Adipocyte (in vitro differentiated cells): Measurements from ENCODE around the gene EEF2.

Experiments used
- DNase-seq: peaks from one replicate; pipeline ENCODE4 v3.0.0-alpha.2; 2015; ENCODE audit warnings: low read depth
- H3K27me3 ChIP-seq: replicated peaks from 2 replicates; pipeline ENCODE4 v1.7.0; 2013; ENCODE audit warnings: mild to moderate bottlenecking, low read length, moderate library complexity; ENCODE audit not compliant: control insufficient read depth, insufficient read depth
- H3K36me3 ChIP-seq: 2 replicates; pipeline ENCODE4 v1.7.0; 2013; ENCODE audit warnings: low read length, mild to moderate bottlenecking, moderate library complexity; ENCODE audit not compliant: control insufficient read depth, insufficient read depth, severe bottlenecking
- H3K4me1 ChIP-seq: 2 replicates; pipeline ENCODE4 v1.7.0; 2013; ENCODE audit warnings: mild to moderate bottlenecking, low read length, moderate library complexity; ENCODE audit not compliant: control insufficient read depth, insufficient read depth
- H3K4me3 ChIP-seq: 2 replicates; pipeline ENCODE4 v1.7.0; 2013; ENCODE audit warnings: mild to moderate bottlenecking, low read length, moderate library complexity
- H3K9ac ChIP-seq: 2 replicates; pipeline ENCODE4 v1.7.0; 2013; ENCODE audit warnings: mild to moderate bottlenecking, low read length, moderate library complexity
- H3K9me3 ChIP-seq: 2 replicates; pipeline ENCODE4 v1.7.0; 2013; ENCODE audit warnings: mild to moderate bottlenecking, low read length, moderate library complexity; ENCODE audit not compliant: control insufficient read depth

The EEF2 gene

GRCh38 chr19:3981373-3981735 lies 3.9 kb downstream of the EEF2 start:
- no peaks in the 10 kb centered on the region for H3K9me3 ChIP-seq
- peaks cover 37% of the 10 kb centered on the region for H3K4me1 ChIP-seq
- peaks cover 79% of the 10 kb centered on the region for H3K36me3 ChIP-seq
- no peak overlapping the region for H3K4me3 ChIP-seq
- DNase-seq = no peak
- no peak overlapping the region for H3K9ac ChIP-seq
- H3K27me3 ChIP-seq = no peaks in the 10 kb centered on the region

GRCh38 chr19:3980353-3981251 lies 4.7 kb downstream of the EEF2 start:
- peak; percentile 3 for DNase-seq

GRCh38 chr19:3979674-3980352 lies 5.5 kb downstream of the EEF2 start:
- H3K27me3 ChIP-seq = no peaks in the 10 kb centered on the region
- H3K4me1 ChIP-seq = peaks cover 28% of the 10 kb centered on the region
- no peak for DNase-seq
- H3K36me3 ChIP-seq = peaks cover 92% of the 10 kb centered on the region
- no peak overlapping the region for H3K9ac ChIP-seq
- H3K9me3 ChIP-seq = no peaks in the 10 kb centered on the region
- no peak overlapping the region for H3K4me3 ChIP-seq

More at GRCh38 chr19:3980353-3981251, 4.7 kb downstream of the EEF2 start:
- H3K27me3 ChIP-seq = no peaks in the 10 kb centered on the region
- H3K9me3 ChIP-seq = no peaks in the 10 kb centered on the region
- no peak overlapping the region for H3K9ac ChIP-seq
- H3K4me3 ChIP-seq = no peak overlapping the region
- H3K4me1 ChIP-seq = peaks cover 30% of the 10 kb centered on the region
- peaks cover 85% of the 10 kb centered on the region for H3K36me3 ChIP-seq

GRCh38 chr19:3979289-3979673 lies 6.0 kb downstream of the EEF2 start:
- no peak for DNase-seq
- Histone ChIP-seq H3K9ac (no peak overlapping the region), H3K4me3 (no peak overlapping the region), H3K4me1 (peaks cover 28% of the 10 kb centered on the region), H3K9me3 (no peaks in the 10 kb centered on the region), H3K27me3 (no peaks in the 10 kb centered on the region), H3K36me3 (peaks cover 91% of the 10 kb centered on the region)

- no peak overlapping the region for H3K4me3 ChIP-seq
- H3K27me3 ChIP-seq = no peaks in the 10 kb centered on the region
- peaks cover 80% of the 10 kb centered on the region for H3K36me3 ChIP-seq
- peaks cover 20% of the 10 kb centered on the region for H3K4me1 ChIP-seq
- H3K9ac ChIP-seq = no peak overlapping the region
- no peaks in the 10 kb centered on the region for H3K9me3 ChIP-seq
- no peak for DNase-seq
Measured at GRCh38 chr19:3978145-3978544, 7.1 kb downstream of the EEF2 start.

- Histone ChIP-seq H3K27me3 (no peaks in the 10 kb centered on the region), H3K4me1 (peaks cover 14% of the 10 kb centered on the region), H3K9me3 (no peaks in the 10 kb centered on the region), H3K4me3 (no peak overlapping the region), H3K9ac (no peak overlapping the region), H3K36me3 (peaks cover 73% of the 10 kb centered on the region)
- DNase-seq = no peak
Measured at GRCh38 chr19:3977242-3978143, 7.8 kb downstream of the EEF2 start.

- no peaks in the 10 kb centered on the region for H3K27me3 ChIP-seq
- no peak overlapping the region for H3K9ac ChIP-seq
- no peaks in the 10 kb centered on the region for H3K9me3 ChIP-seq
- peaks cover 65% of the 10 kb centered on the region for H3K36me3 ChIP-seq
- peaks cover 6% of the 10 kb centered on the region for H3K4me1 ChIP-seq
- no peak overlapping the region for H3K4me3 ChIP-seq
- no peak for DNase-seq
Measured at GRCh38 chr19:3976495-3977241, 8.6 kb downstream of the EEF2 start.

GRCh38 chr19:3975637-3976087 lies 9.6 kb downstream of the EEF2 start:
- DNase-seq = no peak
- no peak overlapping the region for H3K9ac ChIP-seq
- no peaks in the 10 kb centered on the region for H3K27me3 ChIP-seq
- peaks cover 55% of the 10 kb centered on the region for H3K36me3 ChIP-seq
- no peak overlapping the region for H3K4me3 ChIP-seq
- no peaks in the 10 kb centered on the region for H3K9me3 ChIP-seq
- peaks cover 5% of the 10 kb centered on the region for H3K4me1 ChIP-seq

GRCh38 chr19:3975144-3975543 lies 10.1 kb downstream of the EEF2 start:
- Histone ChIP-seq H3K4me1 (peaks cover 5% of the 10 kb centered on the region), H3K9me3 (no peaks in the 10 kb centered on the region), H3K36me3 (peaks cover 50% of the 10 kb centered on the region), H3K4me3 (no peak overlapping the region), H3K27me3 (no peaks in the 10 kb centered on the region), H3K9ac (peak overlapping the region; percentile 39)
- DNase-seq = no peak

GRCh38 chr19:3970808-3971598 lies 14.3 kb downstream of the EEF2 start, which contains the start of gene DAPK3:
Gene DAPK3 (minus strand): TSS chr19:3971099. CDS start chr19:3969735, 1,364 bp downstream.
- peak within 1 kb of the TSS; percentile 82 for H3K4me3 ChIP-seq
- peak; percentile 99 for DNase-seq

More at GRCh38 chr19:3970808-3971598, 14.3 kb downstream of the EEF2 start, which contains the start of gene DAPK3:
- Histone ChIP-seq H3K36me3 (peaks cover 32% of the 10 kb centered on the region), H3K27me3 (no peaks in the 10 kb centered on the region), H3K4me1 (peaks cover 27% of the 10 kb centered on the region), H3K9me3 (no peaks in the 10 kb centered on the region), H3K9ac (peak within 1 kb of the TSS; percentile 89)
